Measurements from ENCODE around the gene ARL6IP5.

GRCh38 chr3:69087030-69087791, 2.5 kb downstream of the ARL6IP5 start:
- TF ChIP-seq, protein P1, sequence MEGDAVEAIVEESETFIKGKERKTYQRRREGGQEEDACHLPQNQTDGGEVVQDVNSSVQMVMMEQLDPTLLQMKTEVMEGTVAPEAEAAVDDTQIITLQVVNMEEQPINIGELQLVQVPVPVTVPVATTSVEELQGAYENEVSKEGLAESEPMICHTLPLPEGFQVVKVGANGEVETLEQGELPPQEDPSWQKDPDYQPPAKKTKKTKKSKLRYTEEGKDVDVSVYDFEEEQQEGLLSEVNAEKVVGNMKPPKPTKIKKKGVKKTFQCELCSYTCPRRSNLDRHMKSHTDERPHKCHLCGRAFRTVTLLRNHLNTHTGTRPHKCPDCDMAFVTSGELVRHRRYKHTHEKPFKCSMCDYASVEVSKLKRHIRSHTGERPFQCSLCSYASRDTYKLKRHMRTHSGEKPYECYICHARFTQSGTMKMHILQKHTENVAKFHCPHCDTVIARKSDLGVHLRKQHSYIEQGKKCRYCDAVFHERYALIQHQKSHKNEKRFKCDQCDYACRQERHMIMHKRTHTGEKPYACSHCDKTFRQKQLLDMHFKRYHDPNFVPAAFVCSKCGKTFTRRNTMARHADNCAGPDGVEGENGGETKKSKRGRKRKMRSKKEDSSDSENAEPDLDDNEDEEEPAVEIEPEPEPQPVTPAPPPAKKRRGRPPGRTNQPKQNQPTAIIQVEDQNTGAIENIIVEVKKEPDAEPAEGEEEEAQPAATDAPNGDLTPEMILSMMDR (IDR thresholded peaks at IDR 0.05), result no peak
- no peak for TF ChIP-seq POLR2A (IDR thresholded peaks at IDR 0.05)

All from adrenal gland (tissue), 5 donors.